ENCODE measurements around the gene DPYSL5.

The DPYSL5 gene

GRCh38 chr2:26936855-26937254 is 88.9 kb downstream of the DPYSL5 start:
- DNase-seq = no peak

- no peak for DNase-seq
These were observed 90.6 kb downstream of the DPYSL5 start for GRCh38 chr2:26938399-26939118.

DNA sequence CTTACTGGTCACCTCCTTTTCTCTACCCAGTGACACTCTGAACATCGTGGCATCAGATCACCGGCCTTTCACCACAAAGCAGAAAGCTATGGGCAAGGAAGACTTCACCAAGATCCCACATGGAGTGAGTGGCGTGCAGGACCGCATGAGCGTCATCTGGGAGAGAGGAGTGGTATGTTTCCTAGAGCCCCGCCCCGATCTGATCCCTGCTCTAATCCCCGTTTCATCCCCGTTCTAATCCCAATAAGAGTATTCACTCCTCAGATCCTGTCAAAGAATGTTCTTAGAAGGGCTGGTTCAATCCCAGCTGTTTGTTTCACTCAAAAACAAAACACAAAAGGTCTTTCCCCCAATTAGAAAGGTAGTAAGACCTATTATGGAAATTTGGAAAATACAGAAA is 92.1 kb downstream of the DPYSL5 start:
- DNase-seq = no peak

- DNase-seq = no peak
These were observed 93.6 kb downstream of the DPYSL5 start for GRCh38 chr2:26941486-26941885.

DNA sequence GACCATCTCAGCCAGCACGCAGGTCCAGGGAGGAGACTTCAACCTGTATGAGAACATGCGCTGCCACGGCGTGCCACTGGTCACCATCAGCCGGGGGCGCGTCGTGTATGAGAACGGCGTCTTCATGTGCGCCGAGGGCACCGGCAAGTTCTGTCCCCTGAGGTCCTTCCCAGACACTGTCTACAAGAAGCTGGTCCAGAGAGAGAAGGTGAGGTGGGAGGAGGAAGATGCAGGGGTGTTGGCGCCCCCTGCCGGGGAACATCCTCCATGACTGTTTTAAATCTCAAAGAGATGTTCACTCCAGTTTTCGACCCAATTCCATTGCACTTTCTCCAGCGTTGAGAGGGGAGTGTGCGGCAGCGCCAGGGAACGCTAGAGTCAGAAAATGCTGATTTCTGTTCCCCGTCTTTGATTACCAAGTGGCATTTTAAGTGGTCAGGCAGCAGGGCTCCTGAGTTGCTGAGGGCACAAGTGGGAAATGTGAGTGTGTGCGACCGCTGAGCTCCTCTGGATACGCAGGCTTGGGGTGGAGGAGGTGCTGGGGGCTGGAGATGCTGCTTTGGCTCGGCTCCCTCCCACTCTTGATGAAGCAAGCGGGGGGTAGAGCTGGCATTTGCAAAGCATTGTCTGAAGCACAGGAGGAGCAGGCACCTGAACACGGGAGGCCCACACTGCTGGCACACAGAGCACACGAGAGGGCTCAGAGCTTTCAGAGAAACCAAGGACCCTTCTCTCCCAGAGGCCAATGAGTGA is 94.8 kb downstream of the DPYSL5 start:
- peak; percentile 10 for DNase-seq

DNA sequence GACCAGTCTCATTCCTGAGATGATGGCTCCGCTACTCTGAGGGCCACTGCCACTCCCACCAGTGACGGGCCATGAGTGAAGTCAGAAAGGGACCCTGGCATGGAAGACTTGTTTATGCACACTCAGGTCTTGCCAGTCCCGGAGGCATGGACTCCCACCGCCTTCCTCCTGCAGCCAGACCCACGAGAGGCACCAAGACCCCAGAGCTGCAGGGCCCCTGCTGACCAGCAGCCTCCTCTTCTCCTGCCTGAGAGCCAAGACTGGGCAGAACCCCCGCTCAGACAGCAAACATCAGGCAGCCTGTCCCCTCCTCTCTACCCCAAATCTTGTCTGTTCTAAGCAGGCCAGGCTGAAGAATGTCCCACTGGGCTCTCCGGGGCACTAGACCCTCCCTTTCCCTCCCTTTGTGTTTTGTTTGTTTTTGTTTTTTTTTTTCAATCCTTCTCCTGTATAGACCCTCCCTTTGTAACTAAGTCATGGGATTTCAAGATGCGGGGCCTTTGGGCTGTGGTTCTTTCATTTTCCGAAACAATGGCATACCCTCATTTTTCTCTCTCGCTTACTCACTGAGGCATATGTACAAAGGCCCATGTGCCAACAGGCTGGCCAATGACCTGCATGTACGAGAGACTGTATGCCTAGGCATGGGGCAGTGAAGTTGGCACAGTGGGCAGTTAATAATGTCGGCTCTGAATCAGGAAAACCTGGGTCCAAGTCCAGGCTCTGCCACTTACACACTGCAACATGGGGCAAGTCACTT is 98.2 kb downstream of the DPYSL5 start:
- no peak for DNase-seq

GRCh38 chr2:26946841-26947784 is 99.2 kb downstream of the DPYSL5 start:
- DNase-seq = no peak

- no peak for DNase-seq
These were observed 100.9 kb downstream of the DPYSL5 start for GRCh38 chr2:26948800-26949199.

- DNase-seq = no peak
These were observed 102.3 kb downstream of the DPYSL5 start for GRCh38 chr2:26950246-26950645.

- DNase-seq = no peak
These were observed 103.3 kb downstream of the DPYSL5 start for GRCh38 chr2:26951236-26951635.

DNA sequence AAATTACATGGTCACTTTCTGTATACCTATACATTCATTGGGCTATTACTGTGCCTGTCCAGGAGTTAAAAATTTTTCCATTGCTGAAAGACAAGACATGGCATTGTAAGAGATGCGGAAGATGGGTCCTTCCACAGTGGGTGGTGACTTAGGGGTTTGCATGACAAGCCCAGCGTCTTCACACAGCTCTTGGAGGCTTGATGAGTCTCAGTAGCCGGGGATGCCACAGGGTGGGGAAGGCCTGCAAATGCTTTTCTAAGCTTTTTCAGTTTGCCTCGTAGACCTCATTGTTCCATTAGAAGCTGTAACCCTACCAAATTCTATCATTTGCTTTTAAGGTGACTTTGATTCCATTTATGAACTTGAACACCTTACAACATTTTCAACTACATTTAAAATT is 104.4 kb downstream of the DPYSL5 start:
- DNase-seq = no peak

- DNase-seq = no peak
These were observed 106.2 kb downstream of the DPYSL5 start for GRCh38 chr2:26954135-26954534.

GRCh38 chr2:26957041-26957440 is 109.1 kb downstream of the DPYSL5 start:
- DNase-seq = no peak

DNA sequence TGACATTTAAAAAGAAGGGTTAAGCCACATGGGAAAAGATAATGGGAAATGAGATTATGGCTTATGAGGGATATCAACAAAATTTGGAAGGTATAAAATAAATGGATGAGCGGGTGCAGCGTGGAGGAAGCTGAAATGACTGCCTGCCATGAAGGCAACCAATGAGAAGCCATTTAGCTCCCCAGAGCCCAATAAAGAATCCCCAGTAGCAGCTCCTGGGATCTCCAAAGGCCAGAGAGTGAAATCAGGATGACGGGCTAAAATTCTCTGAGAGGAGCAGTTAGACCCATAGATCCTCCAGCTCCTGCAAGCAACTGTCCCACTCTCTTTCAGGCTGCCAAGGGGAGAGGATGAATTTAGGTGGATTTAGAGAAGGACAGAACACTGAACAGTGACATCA is 109.6 kb downstream of the DPYSL5 start:
- DNase-seq = peak; percentile 18

DNA sequence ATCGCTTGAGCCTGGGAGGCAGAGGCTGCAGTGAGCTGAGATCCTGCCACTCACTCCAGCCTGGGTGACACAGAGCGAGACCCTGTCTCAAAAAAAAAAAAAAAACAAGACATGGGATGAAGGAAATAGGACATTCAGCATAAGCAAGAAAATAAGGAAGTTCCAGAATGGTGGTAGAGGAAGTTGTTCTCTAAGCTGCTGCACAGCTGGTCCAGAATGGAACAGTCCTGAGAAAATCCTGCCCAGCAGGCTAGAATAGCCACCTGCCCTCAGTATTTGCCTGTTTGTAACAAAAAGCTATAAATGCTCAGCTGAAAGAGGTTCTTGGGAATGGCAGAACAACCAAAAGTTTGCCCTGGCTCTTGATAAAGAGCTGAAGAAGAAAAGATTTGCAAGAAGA is 111.4 kb downstream of the DPYSL5 start:
- DNase-seq = no peak

DNA sequence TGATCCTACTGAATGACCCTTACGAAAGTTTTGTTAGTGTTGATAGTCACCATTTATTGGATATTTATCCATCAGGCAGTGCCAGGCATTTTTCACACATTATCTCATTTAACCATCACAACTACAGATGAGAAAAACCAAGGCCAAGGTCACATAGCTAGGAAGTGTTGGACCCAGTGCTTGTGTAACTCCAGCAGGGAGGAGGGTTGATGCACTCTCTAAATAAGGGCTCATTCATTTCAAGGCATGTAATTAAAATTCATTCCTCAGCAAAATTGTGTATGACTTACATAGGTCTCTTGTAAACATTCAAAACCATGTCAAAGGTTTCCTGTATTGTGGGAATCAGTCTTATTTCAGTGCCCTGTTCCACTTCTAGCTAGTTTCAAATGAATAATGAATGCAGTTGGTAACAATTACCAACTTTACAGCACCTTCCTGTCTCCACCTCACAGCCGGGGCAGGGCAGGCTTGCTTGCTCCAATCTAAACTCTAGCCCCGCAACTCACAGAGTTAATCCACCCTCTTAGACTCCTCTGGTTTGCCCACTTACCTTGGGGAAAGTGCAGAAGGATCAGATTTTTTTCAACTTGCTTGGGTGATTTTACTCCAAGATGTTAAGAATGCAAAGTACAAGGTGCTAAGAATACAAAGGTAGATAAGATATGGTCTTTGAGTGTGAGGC is 116.7 kb downstream of the DPYSL5 start:
- no peak for DNase-seq

GRCh38 chr2:26968001-26968400 is 120.1 kb downstream of the DPYSL5 start:
- no peak for DNase-seq

DNA sequence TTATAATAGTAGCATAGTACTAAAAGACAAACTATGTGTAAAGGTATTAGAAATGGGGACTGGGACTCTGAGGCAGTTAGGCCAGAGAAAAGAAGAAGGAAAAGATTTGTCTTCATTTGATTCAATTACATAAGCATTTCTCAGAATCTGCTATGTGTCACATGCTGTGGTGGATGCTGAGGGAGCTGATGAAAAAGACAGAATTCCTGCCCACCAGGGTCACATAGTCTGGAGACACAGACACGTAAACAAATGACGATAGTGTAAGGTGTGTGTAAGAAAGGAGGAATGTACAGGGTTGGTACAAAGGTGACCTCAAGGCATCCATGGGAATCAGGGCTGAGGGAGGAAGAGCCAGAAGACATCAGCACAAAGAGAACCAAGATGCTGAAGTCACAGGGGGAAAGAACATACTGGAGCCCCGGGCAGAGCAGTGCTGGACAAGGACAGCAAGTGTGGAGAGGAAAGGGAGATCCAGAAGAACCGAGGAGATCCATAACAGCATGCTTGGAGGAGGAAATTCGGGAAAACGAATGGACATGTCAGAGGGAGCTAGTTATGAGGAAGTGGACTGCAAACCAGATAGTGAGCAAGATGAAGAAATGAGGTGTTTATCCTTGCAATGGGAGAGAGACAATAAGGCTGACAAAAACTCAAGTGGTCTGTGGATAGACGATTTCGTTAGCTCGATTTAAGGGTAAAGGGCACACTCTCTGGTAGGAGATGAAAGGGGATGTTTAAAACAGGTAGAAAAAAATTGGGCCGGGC is 121.3 kb downstream of the DPYSL5 start:
- no peak for DNase-seq

GRCh38 chr2:26970244-26970927 is 122.5 kb downstream of the DPYSL5 start, which contains the start of gene MAPRE3:
Gene MAPRE3 (plus strand): TSS chr2:26970637. CDS start chr2:27022219, 51,582 bp downstream.
- peak; percentile 69 for DNase-seq

GRCh38 chr2:26970928-26971627 is 123.1 kb downstream of the DPYSL5 start:
- DNase-seq = no peak

Measured in DMS153 (cell line).